Panc1 (cell line): Measurements from ENCODE around the gene FUT1. TPM values are rescaled to one million over a fixed set of nuclear protein-coding genes. Genes with fewer than 3 reads are reported as not detected.

Source experiments
- ATAC-seq: fragments of 200-7000 bp; cut with Tn5 transposase; 2 replicates; pipeline ENCODE4 v1.9.1; 2020; ENCODE audit warnings: mild to moderate bottlenecking, moderate library complexity
- BruUV-seq: library from RNA; stranded (reverse); fragments of 400-500 nt; replicated peaks from 2 replicates; lab custom pipeline; 2021; lab: Mats Ljungman, UMichigan
- CTCF ChIA-PET: fragments of 300-600 bp; sonication (Branson Sonifier 250); formaldehyde crosslinking; loops from one replicate; lab custom pipeline; 2022; ENCODE audit warnings: antibody characterized with exemption; lab: Charles Lee
- POLR2A ChIA-PET: fragments of 300-600 bp; sonication (Branson Sonifier 250); formaldehyde crosslinking; loops from one replicate; lab custom pipeline; 2022; ENCODE audit warnings: antibody characterized with exemption; lab: Charles Lee
- DNase-seq: peaks from one replicate; pipeline ENCODE4 v3.0.0-alpha.2; 2010; ENCODE audit warnings: low read depth, low spot score
- H3K27ac ChIP-seq: 2 replicates; pipeline ENCODE4 v1.5.1; 2011; ENCODE audit warnings: mild to moderate bottlenecking, low read length, inconsistent platforms
- H3K27me3 ChIP-seq: fragments of 200-500 bp; sonication (Bioruptor generic); 2 replicates; pipeline ENCODE4 v1.6.0; 2014; ENCODE audit warnings: low read length, inconsistent platforms; ENCODE audit not compliant: control insufficient read depth, insufficient read depth
- H3K36me3 ChIP-seq: fragments of 200-500 bp; sonication (Bioruptor generic); 2 replicates; pipeline ENCODE4 v1.5.1; 2014; ENCODE audit warnings: inconsistent platforms, mild to moderate bottlenecking, low read length, moderate library complexity; ENCODE audit not compliant: control insufficient read depth, insufficient read depth
- H3K4me1 ChIP-seq: 2 replicates; pipeline ENCODE4 v1.5.1; 2011; ENCODE audit warnings: inconsistent platforms, mild to moderate bottlenecking, low read length, moderate library complexity; ENCODE audit not compliant: control insufficient read depth, insufficient read depth
- H3K4me3 ChIP-seq, 2 experiments: 2 replicates each; pipeline ENCODE4 v1.5.1; 2011 to 2012; ENCODE audit warnings: low read depth in 2 of 2, low read length in 2 of 2, mild to moderate bottlenecking in 2 of 2, inconsistent platforms in 1 of 2, moderate library complexity in 1 of 2
- H3K9me3 ChIP-seq: fragments of 200-500 bp; sonication (Bioruptor generic); 2 replicates; pipeline ENCODE4 v1.5.1; 2014; ENCODE audit warnings: low read depth, mild to moderate bottlenecking, inconsistent platforms, low read length, moderate library complexity; ENCODE audit not compliant: control insufficient read depth, insufficient read depth
- CTCF ChIP-seq: fragments of 450-650 bp; IDR thresholded peaks from 2 replicates; pipeline ENCODE4 v1.5.1; 2017; ENCODE audit warnings: mild to moderate bottlenecking
- POLR2AphosphoS5 ChIP-seq: IDR thresholded peaks from 2 replicates; pipeline ENCODE4 v1.6.1; 2012; ENCODE audit warnings: mild to moderate bottlenecking, low read depth, low read length, moderate library complexity
- REST ChIP-seq, 2 experiments: IDR thresholded peaks; 2 replicates each; pipeline ENCODE4 v1.6.1; 2011 to 2012; ENCODE audit warnings: low read depth in 2 of 2, control low read depth in 1 of 2, low read length in 1 of 2, mild to moderate bottlenecking in 1 of 2, moderate library complexity in 1 of 2; ENCODE audit not compliant: insufficient read depth in 1 of 2
- SIN3A ChIP-seq: IDR thresholded peaks from 2 replicates; pipeline ENCODE4 v1.6.1; 2012; ENCODE audit warnings: low read depth, mild to moderate bottlenecking, low read length, moderate library complexity, borderline replicate concordance; ENCODE audit not compliant: insufficient read depth
- TCF7L2 ChIP-seq: IDR thresholded peaks from 2 replicates; pipeline ENCODE4 v1.6.1; 2011; ENCODE audit warnings: mild to moderate bottlenecking, low read depth, low read length, inconsistent platforms
- in situ Hi-C: cut with HindIII; loops from 2 replicates; pipeline ENCODE4 v1.10.0; 2016; ENCODE audit warnings: low sequenced_read_pairs, low pct_unique_long_range_greater_than_20kb
- intact Hi-C: fragments of 100-400 bp; cut with micrococcal nuclease; formaldehyde crosslinking; loops from one replicate; pipeline ENCODE4 v1.10.0; 2022; ENCODE audit not compliant: unreplicated experiment
- total RNA-seq: library from RNA; stranded (reverse); gene quantifications from one replicate; pipeline ENCODE4 v1.2.1, GENCODE V29; 2021; ENCODE audit not compliant: unreplicated experiment

FUT1 gene
- total RNA-seq, 1 experiment from 2014 or later, result 0.13 TPM

- no peaks in the 10 kb centered on the region; the same call in 1 of the 2 replicates for H3K4me1 ChIP-seq
- H3K36me3 ChIP-seq, result no peaks in the 10 kb centered on the region
- in situ Hi-C loops (no loop called here), intact Hi-C loops (no loop called here)
- CTCF ChIA-PET, result interaction anchor here (0.5 to 0.6 kb wide), 2 partner anchors 45 to 324 kb away, joined by 4 to 8 read pairs; no protein-coding TSS in a partner anchor
- no peak for DNase-seq
- H3K9me3 ChIP-seq, result no peaks in the 10 kb centered on the region
- TF ChIP-seq CTCF (no peak), TCF7L2 (no peak), SIN3A (no peak), POLR2AphosphoS5 (no peak), REST (IDR thresholded peaks at IDR 0.05; ENCODE audit: insufficient read depth in 1 of 2, low read depth in 2 of 2, low read length in 1 of 2) (no peak)
- BruUV-seq, result no TSS peak
- no peaks in the 10 kb centered on the region for H3K27me3 ChIP-seq
- H3K4me3 ChIP-seq, result peak overlapping the region; percentile 47 to 50
- POLR2A ChIA-PET, result no interaction called here
- ATAC-seq, result no peak
- no peak overlapping the region for H3K27ac ChIP-seq
Measured at GRCh38 chr19:48739404-48740163, 12.9 kb downstream of the FUT1 start.

GRCh38 chr19:48738557-48739403 lies 13.7 kb downstream of the FUT1 start:
- intact Hi-C loops, result no loop called here

More at GRCh38 chr19:48738557-48739403, 13.7 kb downstream of the FUT1 start:
- no peak overlapping the region; the same call in 1 of the 2 replicates for H3K27ac ChIP-seq
- ATAC-seq (peak; percentile 94), DNase-seq (no peak)
- CTCF ChIA-PET, result interaction anchor here (0.5 to 1.0 kb wide), 4 partner anchors 24 to 266 kb away, joined by 3 to 5 read pairs (median 4); no protein-coding TSS in a partner anchor
- no peaks in the 10 kb centered on the region for H3K9me3 ChIP-seq
- TF ChIP-seq SIN3A, result no peak
- TF ChIP-seq POLR2AphosphoS5, result no peak
- no peak for TF ChIP-seq REST (IDR thresholded peaks at IDR 0.05; ENCODE audit: insufficient read depth in 1 of 2, low read depth in 2 of 2, low read length in 1 of 2)
- no peak; the same call in 1 of the 2 replicates for TF ChIP-seq CTCF
- no peak for TF ChIP-seq TCF7L2
- POLR2A ChIA-PET, result no interaction called here
- H3K4me1 ChIP-seq, result no peaks in the 10 kb centered on the region; the same call in 1 of the 2 replicates
- H3K36me3 ChIP-seq, result no peaks in the 10 kb centered on the region
- H3K4me3 ChIP-seq, result peak overlapping the region; percentile 47 to 50
- no TSS peak for BruUV-seq
- in situ Hi-C loops, result no loop called here
- H3K27me3 ChIP-seq, result no peaks in the 10 kb centered on the region
